ENCODE data around the gene NES.
"Not testable (repeated sequence)": the region's sequence is repeated elsewhere in the genome, so short reads cannot be mapped to it uniquely, and the experiment has no call there.

The NES gene

DNA sequence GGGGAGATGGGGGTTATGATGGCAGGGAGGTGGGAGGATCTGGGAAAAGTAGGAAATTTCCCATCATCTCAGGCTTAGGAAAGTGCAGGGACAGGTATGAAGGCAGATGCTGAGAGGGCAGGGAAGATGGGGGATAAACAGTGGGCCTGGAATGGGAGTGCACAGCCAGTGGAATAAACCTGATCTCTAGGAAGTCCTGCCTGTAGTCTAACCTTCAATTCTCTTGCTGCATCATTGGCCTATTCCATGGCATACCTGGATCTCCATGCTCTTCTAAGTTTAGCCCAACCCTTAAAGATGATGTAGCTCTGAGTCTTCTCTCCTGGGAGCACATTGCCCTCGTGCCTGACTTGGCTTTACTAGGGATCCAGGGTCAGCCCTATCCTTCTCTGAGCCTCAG is 32.6 kb downstream of the NES start:
- DNase-seq (ENCODE audit: low read depth in 2 of 2): no peak

DNA sequence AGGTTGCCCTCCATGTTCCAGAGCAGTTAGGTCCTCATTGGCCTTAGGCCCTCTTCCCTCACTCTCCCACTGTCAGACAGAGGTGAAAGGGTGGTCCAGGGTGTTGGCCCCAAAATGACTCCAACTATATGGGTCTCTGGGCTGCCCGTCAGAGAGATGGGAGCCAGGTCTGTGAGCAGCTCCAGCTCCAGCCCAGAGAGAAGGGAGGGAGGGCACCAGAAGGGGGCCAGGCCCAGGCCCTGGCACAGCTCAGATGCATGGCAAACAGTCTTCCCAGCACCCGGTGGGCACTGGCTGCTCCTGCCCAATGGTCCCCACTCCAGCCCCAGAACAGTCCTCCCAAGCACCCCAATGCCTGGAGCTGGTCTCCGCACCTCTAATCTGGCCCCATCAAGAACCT is 33.1 kb downstream of the NES start:
- no peak for DNase-seq (ENCODE audit: low read depth in 2 of 2)

DNA sequence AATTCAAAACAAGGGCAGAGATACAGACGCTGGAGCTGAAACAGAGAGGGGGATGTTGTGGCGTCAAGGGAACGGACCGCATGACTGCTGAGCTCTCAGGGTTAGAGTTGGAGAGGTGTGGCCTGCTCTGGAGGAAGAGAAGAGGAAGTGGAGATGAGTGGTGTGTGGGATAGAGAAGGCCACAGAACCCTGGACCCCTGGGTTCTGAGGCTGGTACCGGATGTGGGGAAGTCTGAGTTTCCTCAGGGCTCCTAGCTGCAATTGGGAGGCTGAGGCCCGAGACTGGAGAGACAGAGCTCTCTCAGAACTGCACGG is 33.5 kb downstream of the NES start:
- no peak for DNase-seq (ENCODE audit: low read depth in 2 of 2)

DNA sequence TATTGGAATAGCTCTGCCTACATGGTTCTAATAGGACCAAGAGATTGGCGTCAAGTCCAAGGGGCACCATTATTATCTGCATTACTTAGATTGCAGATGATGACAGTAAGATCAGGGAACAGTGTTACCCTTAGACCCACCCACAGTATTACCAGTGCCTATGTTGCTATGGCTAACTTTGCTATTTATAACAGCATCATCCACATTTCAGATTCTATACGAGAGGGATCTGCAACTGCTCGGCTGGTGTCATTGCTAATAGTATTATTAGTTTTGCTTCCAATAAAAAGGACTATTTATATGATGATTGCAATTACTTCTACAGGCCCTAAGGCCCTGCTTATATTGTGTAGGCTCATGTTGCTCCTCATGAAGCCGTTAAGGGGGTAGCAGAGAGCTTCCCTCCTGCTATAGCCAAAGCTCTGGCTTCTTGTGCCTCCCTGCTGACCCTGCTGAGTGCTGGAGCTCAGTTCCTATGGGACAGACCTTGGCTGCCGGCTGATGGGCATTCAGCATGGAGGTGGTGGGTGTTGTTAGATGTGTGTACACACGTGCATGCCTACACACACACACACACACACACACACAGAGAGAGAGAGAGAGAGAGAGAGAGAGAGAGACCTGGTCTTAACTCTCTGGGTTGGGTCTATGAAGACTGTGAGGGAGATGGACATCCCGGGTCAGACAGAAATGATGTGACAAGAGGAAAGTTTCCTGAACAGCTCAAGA is 34.0 kb downstream of the NES start:
- DNase-seq (ENCODE audit: low read depth in 2 of 2): no peak

DNA sequence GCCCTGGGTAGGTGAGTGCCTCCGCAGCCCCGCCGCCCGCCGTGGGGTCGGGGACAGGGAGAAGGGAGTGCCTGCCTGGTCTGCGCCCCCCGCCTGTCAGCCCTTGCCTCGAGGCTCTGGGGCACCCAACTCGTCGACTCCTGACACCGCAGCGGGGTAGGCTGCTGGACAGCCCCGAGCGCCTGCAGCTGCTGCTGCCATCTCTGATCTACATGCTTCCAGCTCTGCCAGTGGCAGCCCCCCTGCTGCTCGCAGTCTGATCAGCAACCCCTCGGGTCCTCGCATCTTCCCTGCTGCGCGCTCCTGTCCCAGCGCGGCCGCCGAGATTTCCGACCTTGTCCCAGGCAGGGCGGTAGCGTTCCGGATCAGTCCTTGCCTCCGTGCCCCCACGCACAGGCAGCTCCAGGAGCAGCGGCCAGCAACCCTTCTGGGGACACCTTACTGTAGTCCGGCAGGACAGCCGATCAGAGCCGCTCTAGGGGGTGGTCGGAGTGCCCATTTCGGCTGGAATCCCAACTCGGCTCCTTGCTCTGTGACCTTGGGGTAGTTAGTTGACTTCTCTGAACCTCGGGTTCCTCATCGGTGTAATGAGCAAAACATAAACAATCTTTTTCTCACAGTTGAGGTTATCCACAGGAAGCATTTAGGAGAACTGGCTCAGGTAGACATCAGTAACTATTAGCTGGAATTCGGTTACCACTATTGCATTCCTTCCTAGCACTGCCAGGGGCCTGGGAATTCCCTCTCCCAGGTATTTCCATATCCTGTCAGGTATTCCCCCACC is 34.8 kb downstream of the NES start:
- no peak for DNase-seq (ENCODE audit: low read depth in 2 of 2)

DNA sequence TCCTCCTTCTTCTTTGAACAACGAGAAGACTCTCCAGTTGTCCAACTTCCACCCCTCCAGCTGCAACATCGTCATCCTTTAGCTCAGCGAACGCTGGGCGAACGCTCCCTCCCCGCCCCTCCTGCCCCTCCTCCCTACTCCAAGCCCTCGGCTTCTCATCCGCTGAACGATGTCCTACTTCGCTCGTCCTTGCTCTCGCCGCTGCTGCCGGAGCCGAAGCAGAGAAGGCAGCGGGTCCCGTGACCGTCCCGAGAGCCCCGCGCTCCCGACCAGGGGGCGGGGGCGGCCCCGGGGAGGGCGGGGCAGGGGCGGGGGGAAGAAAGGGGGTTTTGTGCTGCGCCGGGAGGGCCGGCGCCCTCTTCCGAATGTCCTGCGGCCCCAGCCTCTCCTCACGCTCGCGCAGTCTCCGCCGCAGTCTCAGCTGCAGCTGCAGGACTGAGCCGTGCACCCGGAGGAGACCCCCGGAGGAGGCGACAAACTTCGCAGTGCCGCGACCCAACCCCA is 35.4 kb downstream of the NES start, which contains the start of gene BCAN:
TSS of gene BCAN (plus strand) at position 357 of the 504 bp plus-strand sequence. CDS start 3,938 bp downstream, outside the sequence.
- no peak for DNase-seq (ENCODE audit: low read depth in 2 of 2)

DNA sequence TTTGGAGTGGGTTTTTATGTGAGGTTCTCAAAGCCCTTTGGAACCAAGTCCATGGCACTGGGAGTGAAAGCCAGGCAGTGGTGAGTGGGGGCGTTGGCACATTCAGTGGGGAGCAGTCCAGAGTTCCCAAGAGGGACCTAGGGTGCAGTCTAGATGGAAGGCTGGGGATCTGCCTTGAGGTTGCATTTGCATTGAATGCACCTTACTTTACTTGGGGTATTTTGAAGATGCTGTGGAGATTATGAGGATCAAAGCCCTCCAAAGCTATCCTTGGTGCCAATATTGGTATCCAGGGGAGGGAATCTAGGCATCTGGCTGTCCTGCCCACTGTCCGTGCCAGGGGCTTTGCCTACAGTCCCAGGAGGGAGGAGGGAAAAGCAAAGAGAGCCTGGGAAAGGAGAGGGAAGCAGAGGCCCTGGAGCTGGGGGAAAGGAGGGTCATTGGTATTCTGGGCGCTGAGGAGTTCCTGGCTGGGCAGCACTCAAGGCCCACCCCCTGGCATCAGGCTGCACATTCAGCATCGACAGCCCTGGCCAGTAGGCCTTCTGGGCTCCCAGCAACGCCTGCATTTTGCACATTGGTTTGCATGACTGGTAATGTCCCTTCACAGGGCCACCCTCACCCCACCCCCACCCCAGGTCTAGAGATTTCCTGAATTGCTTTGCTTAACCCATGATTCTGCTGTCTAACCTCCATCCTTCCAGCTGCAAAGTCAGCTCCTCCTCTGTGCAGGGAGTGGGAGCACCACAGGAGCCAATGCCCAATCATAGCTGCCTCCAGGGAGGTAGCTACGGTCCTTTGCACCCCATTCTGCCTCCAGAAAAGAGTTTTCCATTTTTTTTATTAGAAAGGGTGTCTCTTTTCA is 36.1 kb downstream of the NES start:
- no peak for DNase-seq (ENCODE audit: low read depth in 2 of 2)

DNA sequence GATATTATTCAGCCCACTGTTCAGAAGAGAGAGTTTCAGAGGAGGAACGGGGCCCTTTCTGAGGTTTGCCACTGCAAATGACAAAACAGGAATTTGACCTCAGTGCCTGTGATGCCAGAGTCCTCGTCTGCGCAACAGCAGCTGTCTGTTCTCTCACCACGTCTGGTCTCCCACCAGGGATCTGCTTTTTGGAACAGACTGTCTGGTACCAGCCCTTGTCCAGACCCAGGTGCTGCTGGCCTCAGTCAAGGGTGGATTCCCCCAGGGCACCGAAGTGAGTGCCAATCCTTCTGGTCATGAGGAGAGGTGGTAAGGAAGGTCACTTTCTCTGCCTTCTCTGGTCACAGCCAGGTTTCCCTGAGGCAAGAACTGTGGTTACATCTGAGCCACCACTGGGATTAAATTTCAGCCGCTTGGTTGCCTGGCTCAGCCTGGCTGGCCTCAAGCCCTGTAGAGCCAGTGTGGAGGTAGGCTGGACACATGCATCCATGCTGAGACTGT is 37.6 kb downstream of the NES start:
- no peak for DNase-seq (ENCODE audit: low read depth in 2 of 2)

DNA sequence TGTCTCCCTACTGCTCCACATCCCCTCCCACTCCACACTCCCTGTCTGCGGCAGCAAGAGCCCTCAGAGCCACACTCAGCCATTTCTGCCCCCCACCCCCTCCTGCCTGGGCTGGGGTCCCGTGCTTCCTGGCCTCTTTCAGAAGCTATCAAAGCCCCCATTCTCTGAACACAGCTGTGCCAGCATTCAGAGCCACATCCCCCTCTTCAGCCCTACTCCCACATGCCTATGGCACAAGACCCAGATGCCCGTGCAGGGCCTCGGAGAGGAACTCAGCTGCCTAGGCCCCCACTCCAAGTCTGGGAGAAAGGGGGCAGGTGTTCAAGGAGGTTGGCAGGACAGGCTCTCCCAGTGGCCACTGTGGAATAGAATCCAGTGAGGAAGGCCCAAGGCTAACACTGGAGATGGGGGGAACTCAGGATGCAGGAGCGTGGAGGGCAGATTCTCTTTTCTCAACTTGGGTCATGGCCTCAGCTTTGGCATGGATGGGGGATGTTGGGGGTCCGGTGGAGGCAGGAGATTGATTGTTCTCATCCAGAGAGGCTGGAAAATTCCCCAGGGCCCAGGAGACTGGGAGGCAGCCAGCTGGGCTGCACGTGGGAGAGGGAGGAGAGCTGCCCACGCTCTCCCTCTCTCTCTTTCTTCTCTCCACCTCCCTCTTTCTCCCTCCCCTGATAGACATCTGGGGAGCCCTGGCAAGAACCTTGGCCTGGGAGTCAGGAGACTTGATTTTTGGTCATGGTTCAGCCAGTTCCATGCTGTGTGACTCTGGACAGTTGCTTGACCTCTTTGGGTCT is 38.8 kb downstream of the NES start:
- no peak for DNase-seq (ENCODE audit: low read depth in 2 of 2)

DNA sequence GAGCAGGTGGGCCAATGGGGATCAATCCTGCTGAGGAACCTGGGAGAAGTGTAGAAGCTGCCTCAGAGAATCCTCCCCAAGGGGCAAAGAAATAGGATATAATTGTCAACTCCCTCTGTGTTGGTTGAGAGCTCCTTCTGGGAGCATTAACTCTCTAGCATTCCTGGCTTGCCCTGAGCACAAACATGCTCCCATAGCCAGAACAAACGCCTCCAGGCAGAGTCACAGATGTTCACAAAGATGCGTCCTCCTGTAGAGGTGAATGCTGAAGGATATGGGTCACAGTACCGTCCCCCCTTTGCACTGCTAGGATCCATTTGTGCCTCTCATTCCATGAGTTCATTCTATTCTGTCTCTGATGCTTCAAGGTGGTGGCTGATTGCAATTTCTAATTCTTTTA is 44.9 kb downstream of the NES start:
- DNase-seq (ENCODE audit: low read depth in 2 of 2): no peak

DNA sequence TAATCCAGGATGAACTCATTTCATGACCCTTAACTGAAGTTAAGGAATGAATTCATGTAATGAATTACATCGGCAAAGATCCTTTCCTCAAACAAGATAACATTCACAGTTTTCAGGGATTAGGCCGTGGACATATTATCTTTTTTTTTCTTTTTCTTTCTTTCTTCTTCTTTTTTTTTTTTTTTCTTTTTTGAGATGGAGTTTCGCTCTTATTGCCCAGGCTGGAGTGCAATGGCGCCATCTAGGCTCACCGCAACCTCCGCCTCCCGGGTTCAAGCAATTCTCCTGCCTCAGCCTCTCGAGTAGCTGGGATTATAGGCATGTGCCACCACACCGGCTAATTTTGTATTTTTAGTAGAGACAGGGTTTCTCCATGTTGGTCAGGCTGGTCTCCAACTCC is 46.1 kb downstream of the NES start:
- DNase-seq (ENCODE audit: low read depth in 2 of 2): not testable (repeated sequence)

DNA sequence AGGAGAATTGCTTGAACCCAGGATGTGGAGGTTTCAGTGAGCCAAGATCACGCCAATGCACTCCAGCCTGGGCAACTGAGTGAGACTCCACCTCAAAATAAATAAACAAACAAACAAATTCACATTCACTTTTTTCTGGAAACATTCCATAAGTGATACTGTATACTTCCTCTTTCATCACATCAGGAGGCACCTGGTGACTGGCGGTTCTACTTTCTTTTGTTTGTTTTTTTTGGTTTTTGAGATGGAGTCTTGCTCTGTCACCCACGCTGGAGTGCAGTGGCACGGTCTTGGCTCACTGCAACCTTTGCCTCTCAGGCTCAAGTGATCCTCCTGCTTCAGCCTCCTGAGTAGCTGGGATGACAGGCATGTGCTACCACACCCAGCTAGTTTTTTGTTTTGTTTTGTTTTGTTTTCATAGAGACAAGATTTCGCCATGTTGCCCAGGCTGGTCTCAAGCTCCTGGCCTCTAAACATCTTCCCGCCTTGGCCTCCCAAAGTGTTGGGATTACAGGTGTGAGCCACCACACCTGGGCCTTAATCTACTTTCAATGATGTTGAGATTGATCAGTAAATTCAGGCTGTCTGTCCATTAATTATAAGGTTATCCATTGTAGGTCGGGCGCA is 47.3 kb downstream of the NES start:
- no peak for DNase-seq (ENCODE audit: low read depth in 2 of 2)

DNA sequence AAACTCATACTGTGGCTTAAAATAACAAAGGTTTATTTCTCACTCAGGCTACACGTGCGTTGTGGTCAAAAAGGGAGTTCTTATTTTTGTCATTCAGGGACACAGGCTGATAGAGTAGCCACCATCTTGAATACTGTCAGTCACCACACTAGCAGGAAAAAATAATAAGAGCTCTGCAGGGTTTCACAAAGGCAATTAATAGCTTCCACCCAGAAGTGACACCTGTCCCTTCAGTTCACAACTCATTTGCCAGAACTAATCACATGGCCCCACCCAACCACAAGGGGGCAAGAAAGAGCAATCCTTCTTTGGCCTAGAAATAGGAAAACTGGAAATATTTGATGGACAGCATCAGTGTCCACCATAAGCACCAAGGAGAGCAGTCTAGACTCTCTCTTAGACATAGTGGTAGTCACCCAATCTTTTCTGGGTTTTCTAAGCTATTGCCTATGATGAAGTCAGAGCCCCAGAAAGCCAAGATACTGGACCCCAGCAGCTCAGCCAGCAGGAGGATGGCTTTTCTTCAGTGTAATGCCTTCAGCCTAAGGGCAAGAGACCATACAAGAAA is 49.8 kb downstream of the NES start:
- DNase-seq (ENCODE audit: low read depth in 2 of 2): no peak

DNA sequence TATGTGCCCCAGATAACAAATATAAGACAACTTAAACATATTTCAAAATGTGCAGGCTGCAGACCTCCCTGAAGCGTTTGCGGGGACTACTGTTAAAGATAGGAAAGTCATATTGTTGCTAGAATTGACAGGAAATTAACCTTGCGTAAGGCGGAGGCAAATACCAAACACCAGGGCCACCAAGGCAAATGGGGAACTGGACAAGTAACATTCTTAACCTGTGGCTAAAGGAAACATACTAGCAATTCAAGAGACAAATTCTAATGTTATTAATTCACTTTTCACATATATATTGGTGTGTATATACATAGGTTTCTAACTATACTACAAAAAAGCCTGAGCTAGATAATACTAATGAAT is 51.1 kb downstream of the NES start:
- no peak for DNase-seq (ENCODE audit: low read depth in 2 of 2)

DNA sequence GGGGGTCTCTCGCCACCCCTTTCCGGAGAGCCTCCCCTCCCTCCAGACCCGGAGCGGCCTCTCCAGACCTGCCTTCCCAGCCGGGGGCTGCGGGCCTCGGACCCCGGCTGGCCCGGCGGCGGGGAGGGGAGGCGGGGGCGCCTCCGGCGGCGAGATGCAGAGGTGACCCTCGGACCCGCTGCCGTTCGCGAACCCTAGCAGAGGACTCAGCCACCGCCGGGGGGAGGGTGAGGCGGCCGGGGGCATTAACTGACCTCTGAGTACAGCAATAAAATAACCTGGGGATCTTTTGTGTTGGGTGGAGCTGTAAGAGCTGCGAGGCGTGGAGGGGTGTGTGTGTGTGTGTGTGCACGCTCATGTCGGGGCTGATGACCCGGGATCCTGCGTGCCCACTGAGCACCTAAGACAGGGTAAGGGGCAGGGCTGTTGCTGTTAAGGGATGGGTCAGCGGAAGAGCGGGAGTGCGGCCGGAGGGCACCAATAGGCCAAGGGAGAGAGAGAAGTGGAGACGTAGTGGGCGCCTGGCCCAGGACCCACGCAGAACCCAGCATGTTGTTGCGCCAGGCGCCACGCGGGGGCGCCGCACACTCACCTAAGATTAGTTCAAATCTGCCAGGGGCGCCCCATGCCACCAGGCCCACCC is 51.6 kb downstream of the NES start:
- DNase-seq (ENCODE audit: low read depth in 2 of 2): peak; percentile 44 to 52

DNA sequence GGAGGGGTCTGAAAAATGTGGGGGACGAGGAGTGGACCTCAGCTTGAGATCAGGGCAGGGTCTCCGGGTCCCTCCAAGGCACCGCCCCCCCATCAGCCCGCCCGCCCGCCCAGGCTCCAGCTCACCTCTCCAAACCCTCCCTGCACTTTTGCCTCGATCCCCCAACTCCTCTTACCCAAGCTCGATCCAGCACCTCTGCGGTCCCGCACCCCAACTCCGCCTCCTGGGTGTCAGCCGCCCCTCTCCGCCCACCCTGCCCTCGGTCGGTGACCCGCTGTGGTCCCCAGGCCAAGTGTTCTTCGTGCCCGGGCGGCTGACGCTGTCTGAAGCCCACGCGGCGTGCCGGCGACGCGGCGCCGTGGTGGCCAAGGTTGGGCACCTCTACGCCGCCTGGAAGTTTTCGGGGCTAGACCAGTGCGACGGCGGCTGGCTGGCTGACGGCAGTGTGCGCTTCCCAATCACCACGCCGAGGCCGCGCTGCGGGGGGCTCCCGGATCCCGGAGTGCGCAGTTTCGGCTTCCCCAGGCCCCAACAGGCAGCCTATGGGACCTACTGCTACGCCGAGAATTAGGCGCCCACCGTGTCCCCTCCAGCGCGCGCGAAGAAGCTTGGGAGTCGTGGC is 52.3 kb downstream of the NES start:
- DNase-seq (ENCODE audit: low read depth in 2 of 2): no peak

DNA sequence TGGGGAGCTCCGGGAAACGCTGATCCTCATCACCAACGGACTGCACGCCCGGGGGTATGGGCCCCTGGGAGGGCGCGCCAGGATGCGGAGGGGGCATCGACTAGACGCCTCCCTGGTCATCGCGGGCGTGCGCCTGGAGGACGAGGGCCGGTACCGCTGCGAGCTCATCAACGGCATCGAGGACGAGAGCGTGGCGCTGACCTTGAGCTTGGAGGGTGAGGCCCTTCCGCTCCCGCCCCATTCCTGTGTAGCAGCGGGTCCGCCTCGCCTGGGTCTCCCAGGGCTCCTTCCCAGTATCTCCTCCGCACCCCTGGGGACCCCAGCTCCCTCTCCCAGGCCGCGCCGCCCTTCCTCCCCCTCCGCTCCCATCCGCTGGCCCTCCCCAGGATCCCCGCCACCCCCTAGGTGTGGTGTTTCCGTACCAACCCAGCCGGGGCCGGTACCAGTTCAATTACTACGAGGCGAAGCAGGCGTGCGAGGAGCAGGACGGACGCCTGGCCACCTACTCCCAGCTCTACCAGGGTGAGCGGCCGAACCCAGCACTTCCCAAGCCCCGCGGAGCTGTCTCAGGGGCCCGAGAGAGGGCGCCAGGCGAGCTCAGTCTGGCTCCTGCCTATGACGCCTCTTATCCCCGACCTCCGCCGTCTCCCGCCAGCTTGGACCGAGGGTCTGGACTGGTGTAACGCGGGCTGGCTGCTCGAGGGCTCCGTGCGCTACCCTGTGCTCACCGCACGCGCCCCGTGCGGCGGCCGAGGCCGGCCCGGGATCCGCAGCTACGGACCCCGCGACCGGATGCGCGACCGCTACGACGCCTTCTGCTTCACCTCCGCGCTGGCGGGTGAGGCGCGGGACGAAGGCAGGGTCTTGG is 53.0 kb downstream of the NES start:
- DNase-seq (ENCODE audit: low read depth in 2 of 2): peak in 1 of 2 donors; percentile 40

DNA sequence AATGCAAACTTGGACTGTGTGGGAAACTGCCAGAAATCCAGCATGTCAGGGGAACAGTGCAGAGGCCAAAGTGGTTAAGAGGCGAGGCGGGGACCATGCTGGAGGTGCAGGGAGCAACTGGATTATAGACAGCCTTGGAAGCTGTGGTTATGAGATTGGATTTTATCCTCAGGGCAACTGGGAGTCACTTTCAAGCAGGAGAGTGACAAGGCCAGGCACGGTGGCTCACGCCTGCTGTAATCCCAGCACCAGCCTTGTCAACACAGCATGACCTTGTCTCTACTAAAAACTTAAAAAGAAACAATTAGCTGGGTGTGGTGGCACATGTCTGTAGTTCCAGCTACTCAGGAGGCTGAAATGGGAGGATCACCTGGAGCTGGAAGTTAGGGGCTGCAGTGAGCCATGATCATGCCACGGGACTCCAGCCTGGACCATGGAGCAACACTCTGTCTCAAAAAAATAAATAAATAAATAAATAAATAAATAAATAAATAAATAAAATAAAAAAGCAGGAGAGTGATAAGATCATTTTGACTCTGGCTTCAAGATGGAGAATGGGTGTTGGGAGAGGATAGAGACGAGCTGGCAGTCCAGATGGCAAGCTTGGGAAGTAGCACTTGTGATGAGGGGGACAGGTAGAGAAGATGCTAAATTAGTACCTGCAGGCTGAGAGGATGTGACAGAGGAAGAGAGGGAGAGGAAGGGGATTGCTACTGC is 54.5 kb downstream of the NES start:
- DNase-seq (ENCODE audit: low read depth in 2 of 2): no peak
